SIG-M5 (cell line): ENCODE data around the gene CUL9.

Source experiments
- DNase-seq: peaks from one replicate; lab custom pipeline; 2025; lab: John Stamatoyannopoulos, UW

The CUL9 gene

DNA sequence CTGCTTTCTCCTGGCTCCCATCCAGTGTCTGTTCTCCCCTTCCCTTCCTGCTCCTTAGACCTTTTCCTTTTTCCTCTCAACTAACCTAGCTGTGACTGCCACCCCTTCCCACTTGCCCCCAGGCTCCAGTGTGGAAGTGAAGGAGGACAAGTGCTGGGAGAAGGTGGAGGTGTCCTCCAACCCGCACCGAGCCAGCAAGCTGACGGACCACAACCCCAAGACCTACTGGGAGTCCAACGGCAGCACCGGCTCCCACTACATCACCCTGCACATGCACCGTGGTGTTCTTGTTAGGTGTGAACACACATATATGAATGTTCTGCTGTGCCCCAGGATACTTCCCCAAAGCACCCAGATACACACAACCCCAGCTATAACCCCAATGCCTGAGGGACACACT is 18.5 kb downstream of the CUL9 start:
- no peak for DNase-seq

DNA sequence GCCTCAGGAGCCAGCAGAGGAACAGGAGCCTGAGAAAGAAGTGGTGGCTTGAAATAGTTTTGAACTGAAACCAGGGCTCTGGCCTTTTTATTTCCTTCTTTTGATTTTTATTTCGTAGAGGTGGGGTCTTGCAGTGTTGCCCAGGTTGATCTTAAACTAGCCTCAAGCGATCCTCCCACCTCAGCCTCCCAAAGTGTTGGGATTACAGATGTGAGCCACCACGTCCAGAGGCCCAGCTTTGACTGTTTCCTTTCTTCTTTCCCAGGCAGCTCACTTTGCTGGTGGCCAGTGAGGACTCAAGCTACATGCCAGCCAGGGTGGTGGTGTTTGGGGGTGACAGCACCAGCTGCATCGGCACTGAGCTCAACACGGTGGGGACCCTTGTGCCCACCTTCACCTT is 20.5 kb downstream of the CUL9 start:
- DNase-seq: no peak

- no peak for DNase-seq
Measured at GRCh38 chr6:43203029-43203717, 21.2 kb downstream of the CUL9 start.

- DNase-seq: no peak
Measured at GRCh38 chr6:43203718-43204095, 21.7 kb downstream of the CUL9 start.

GRCh38 chr6:43204271-43205105 is 22.5 kb downstream of the CUL9 start:
- DNase-seq: no peak

DNA sequence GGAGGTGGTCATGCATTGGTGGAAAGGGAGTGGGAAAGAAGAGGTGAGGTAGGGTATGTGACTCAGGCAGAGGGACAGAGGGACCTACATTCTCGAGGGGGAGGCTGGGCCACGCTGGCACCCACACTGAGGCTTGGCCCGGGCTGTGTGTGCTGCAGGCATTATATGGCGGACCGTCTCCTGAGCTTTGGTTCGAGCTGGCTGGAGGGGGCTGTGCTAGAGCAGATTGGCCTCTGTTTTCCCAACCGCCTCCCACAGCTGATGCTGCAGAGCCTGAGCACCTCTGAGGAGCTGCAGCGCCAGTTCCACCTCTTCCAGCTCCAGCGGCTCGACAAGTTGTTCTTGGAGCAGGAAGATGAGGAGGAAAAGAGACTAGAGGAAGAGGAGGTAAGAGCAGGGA is 23.9 kb downstream of the CUL9 start:
- DNase-seq: no peak

DNA sequence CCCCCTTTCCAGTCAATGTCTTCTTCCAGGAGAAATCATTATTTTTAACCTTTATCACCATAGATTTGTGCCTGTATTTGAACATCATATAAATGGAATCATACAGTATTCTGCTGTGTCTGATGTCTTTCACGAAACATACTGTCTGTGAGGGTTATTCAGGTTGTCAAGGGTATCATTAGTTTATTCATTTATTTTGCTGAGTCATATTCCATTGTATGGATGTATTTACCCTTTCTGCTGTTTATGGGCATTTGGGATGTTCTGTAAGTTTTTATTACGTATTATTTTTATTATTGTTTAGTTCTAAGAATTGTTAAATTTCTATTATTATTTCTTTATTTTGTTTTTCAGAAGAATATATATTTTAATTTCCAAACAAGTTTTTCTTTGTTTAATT is 25.3 kb downstream of the CUL9 start:
- DNase-seq: no peak

DNA sequence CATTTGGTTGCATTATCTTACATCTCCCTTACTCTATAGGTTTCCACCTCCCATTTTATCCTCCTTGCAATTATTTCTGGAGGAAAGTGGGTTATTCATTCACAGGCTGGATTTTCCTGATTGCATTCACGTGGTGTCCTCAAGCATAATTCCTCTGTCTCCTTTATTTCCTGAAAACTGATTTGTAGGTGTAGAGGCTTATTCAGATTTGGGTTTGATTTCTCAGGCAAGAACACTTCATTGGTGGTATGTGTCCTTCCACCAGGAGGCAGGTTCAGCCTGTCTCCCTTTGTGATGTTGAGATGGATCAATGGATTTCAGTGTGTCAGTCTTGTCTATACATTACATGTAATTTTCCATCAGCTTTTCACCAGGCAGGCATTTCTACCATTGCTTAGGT is 30.0 kb downstream of the CUL9 start:
- DNase-seq: no peak

DNA sequence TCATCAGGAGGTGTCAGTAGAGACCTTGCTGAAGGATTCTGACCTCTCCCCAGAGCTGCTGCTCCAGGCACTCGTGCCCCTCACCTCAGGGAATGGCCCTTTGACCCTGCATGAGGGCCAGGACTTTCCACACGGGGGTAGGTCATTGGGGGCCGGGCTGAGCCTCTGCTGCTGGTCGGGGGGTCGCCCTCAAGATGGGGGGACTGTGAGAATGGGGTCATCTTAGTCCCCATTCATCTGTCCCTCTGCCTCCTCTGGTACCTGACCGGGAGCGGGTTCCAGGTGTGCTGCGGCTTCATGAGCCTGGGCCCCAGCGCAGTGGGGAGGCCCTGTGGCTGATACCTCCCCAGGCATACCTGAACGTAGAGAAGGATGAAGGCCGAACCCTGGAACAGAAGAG is 31.4 kb downstream of the CUL9 start:
- DNase-seq: no peak

DNA sequence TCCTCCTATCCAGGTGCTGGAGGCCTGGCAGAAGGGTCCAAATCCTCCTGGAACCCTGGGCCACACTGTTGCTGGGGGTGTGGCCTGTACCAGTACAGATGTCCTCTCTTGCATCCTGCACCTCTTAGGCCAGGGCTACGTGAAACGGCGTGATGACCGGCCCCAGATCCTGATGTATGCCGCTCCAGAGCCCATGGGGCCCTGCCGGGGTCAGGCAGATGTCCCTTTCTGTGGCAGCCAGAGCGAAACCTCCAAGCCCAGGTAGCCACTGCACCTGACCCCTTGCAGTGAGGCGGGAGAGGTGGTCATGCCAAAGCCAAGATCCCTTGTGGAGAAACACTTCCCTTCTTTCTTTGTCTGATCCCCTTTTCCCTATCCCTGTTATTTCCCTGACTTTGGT is 33.1 kb downstream of the CUL9 start:
- no peak for DNase-seq

DNA sequence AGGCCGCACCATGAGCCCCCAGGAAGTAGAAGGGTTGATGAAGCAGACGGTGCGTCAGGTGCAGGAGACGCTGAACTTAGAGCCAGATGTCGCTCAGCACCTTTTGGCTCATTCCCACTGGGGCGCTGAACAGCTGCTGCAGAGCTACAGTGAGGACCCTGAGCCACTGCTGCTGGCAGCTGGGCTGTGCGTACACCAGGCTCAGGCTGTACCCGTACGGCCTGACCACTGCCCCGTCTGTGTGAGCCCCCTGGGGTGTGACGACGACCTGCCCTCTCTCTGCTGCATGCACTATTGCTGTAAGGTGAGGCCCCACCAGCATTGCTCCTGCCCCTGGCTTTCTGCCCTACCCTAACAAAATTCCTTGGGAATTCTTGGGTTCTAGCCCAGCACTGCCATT is 34.2 kb downstream of the CUL9 start:
- no peak for DNase-seq

DNA sequence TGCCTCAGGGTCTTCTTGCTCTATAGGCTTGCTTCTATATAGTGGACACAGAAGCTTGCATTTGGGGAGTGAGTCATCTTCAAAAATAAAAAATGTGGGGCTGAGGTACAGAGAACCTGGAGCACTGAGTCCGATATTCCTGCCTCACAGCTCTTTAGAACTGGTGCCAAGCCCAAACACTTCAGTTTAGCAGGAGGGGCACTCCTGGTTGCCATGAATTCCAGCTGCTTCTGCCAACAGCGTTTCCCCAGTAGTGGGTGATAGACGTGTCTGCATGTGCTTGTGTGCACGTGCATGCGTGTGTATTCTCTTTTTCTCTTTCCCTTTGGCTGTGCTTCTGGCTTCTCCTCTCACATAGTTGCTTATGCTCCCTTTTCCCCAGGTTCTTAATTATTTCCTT is 35.4 kb downstream of the CUL9 start:
- DNase-seq: no peak

GRCh38 chr6:43219119-43219518 is 37.1 kb downstream of the CUL9 start:
- no peak for DNase-seq

DNA sequence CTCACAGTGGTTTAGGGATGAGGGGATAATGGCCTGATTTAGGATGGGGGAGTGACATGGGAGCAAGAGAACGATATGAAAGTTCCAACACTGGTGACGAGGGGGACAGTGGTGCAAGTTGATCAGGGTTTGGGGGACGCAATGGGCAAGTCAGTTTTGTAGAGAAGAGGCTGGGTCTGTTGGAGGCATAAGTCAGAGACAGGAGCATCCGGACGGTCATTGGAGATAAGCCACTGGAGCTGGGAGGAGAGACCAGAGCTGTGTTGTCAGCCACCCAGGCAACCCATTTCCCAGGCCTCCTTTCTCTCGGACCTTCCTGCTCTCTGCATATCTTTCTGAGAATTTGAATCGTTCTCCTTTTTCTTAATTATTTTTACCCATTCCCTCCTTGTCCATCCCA is 37.8 kb downstream of the CUL9 start:
- DNase-seq: no peak

DNA sequence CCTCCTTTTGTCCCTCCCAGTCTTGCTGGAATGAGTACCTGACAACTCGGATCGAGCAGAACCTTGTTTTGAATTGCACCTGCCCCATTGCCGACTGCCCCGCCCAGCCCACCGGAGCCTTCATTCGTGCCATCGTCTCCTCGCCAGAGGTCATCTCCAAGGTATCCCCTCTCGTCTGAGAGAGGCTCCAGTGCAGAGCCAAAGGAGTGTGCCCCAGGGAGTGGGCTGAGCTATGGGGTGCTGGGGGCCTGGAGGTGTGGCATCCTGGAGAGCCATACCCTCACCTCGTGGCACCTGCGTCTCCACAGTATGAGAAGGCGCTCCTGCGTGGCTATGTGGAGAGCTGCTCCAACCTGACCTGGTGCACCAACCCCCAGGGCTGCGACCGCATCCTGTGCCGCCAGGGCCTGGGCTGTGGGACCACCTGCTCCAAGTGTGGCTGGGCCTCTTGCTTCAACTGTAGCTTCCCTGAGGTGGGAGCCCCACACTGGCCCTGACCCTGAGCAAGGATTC is 38.5 kb downstream of the CUL9 start:
- no peak for DNase-seq

- DNase-seq: no peak
Measured at GRCh38 chr6:43221046-43221972, 39.3 kb downstream of the CUL9 start.

- no peak for DNase-seq
Measured at GRCh38 chr6:43222418-43223059, 40.5 kb downstream of the CUL9 start.

DNA sequence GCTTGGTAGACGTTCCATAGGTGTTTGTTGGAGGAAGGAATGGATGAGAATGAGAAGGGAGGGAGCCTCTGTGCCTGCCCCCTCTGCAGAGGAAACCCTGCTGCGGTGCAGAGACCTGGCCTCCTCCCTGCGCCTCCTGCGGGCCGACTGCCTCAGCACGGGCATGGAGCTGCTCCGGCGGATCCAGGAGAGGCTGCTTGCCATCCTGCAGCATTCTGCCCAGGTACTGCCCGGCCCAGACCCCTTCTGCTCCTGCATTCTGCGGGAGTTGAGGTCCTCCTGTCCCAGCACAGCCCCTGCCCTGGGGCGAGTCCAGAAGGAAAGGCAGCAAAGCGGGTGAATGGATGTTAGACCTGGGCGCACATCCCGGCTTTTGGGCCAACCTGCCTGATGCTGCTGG is 41.2 kb downstream of the CUL9 start:
- no peak for DNase-seq

DNA sequence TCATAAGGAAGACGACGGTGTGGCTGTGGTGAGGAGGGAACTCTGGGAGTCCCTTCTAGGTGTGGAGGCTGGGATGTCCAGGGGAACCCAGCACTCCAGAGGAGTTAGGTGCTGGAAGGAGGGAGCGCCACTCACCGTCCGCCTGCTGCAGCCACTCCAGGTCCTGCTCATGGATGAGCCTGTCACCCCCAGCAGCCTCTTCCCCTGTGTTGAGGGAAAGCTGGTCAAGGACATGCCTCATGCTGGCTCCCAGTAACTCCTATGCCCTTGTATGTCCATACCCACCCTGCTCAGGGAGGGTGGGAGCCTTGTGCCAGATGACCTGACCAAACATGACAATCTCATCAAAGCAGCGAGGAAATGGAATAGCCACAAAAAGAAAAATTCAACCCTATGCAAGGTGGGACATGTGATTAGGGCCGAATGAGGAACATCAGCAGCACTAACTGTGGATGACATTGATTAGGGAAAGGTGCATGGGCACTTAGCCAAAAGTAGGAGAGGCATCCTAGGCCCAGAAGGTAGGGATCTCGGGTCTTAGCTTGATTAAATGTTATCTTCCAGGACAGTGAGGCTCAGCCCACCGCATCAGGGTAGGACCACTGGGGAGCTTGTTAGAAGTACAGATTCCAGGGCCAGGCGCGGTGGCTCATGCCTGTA is 44.3 kb downstream of the CUL9 start:
- no peak for DNase-seq

DNA sequence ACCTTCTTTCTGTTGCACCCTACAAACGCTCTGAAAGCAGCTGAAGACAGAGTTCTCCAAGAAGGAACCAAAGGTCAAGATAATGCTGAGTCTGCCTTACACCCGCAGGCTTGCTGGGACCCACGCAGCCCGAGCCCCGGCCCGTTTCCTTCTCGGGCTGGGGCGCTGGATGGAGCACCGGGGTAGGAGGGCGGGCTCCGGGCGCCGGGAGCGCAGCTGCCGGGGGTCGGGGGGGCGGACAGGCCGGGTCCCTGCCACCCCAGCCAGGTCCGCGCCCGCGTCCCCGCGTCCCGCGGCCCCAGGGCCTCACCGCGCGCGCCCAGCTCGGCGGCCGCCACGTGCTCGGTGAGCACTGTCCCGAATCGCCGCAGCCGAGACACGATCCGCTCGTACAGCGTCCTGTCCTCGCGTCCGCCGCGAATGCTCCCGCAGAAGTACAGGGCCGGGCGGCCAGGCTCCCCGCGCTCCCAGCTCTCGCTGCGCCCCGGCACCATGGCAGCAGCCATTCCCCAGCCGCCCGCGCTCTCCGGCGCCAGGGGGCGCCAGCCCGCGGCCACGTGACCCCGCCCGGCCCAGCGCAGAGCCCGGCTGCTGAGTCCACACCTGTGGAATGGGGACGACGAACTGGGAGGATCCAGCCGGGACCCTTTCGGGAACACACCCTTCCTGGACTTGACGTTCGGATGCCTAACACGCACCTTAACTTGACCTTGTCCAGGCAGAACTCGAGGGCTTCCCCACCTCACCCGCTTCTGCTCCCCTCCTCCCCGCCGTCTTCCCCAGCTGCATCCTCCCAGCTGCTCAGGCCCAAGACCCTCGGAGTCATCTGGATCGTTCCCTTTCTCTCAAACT is 47.2 kb downstream of the CUL9 start, which contains the start of gene DNPH1:
Gene DNPH1, minus strand, starts transcription at position 531 of the 852 bp plus-strand sequence. Its CDS starts 25 bp downstream, at position 506.
- no peak for DNase-seq
